Cardiac muscle cell (in vitro differentiated cells and primary cell): ENCODE measurements around the gene KIF6. TPM values are rescaled to one million over a fixed set of nuclear protein-coding genes. Genes with fewer than 3 reads are reported as not detected.

Experiments
- DNase-seq, 2 donors: peaks; one replicate each; pipeline versions ENCODE4 v3.0.0 to v3.0.0-alpha.2; 2010 to 2017; ENCODE audit warnings: low read depth in 1 of 2, low spot score in 1 of 2
- H3K27ac ChIP-seq: fragments of 200-600 bp; sonication (generic); 2 replicates; pipeline ENCODE4 v1.5.1; 2016
- H3K27me3 ChIP-seq: fragments of 200-600 bp; sonication (generic); 2 replicates; pipeline ENCODE4 v1.6.0; 2016; ENCODE audit warnings: control low read depth
- H3K36me3 ChIP-seq: fragments of 200-600 bp; sonication (generic); 2 replicates; pipeline ENCODE4 v1.5.1; 2016; ENCODE audit warnings: control low read depth
- H3K4me1 ChIP-seq: fragments of 200-600 bp; sonication (generic); 2 replicates; pipeline ENCODE4 v1.8.1; 2017; ENCODE audit warnings: low read depth, mild to moderate bottlenecking, mixed run types
- H3K4me3 ChIP-seq: fragments of 200-600 bp; sonication (generic); 2 replicates; pipeline ENCODE4 v1.5.1; 2016; ENCODE audit warnings: mild to moderate bottlenecking
- H3K9me3 ChIP-seq: fragments of 200-600 bp; sonication (generic); 2 replicates; pipeline ENCODE4 v1.5.1; 2017; ENCODE audit warnings: low read depth, mild to moderate bottlenecking, control low read depth
- polyA plus RNA-seq: library from polyadenylated mRNA; unstranded; fragments of >200 nt; fragmentation: Nextera tagmentation; extraction: Ambion mirVana; gene quantifications from 2 replicates; pipeline ENCODE4 v1.2.1, GENCODE V29; 2016
- total RNA-seq: library from RNA; depleted of rRNA; stranded (reverse); fragments of >200 nt; gene quantifications from 2 replicates; pipeline ENCODE4 v1.2.3, GENCODE V29; 2016
- TF ChIP-seq, protein P1 (sequence below): IDR thresholded peaks from 2 replicates; pipeline ENCODE4 v1.5.1; 2012; ENCODE audit warnings: low read depth, mild to moderate bottlenecking, low read length

The KIF6 gene
- total and polyA plus RNA-seq, 2 experiments from 2014 or later = 0.69 to 1.7 TPM

DNA sequence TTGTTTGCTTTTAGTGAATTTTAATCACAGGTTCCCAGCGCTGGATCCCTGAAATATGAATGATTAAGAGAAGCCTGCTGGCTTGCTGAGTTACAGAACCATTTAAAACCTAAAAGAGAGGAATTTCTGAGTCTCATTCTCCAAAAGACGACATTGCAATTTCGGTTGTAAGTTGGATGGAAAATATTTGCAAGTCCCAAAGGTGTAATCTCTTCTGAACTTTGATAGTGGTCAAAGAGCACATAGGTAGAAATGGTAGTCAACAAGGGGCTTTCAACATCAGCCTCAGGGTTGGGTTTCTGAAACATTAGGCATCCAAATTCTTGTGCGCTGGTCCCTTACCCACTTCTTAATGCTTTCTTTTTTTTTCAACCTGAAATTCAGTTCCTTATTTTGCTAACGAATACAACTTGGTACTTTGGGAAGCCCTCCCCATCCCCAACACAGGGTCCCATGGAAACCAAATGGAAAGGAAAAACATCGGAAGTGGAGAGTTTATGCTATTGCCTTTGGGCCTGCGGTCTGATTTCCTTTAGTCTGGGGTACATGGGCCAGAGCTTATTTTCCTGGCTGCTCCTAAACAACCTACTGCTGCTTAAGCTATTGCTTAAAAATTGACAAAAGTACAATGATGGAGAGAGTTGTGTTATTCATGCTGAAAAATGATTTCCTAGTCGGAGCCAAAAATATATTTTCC, 285.7 kb downstream of the KIF6 start:
- Histone ChIP-seq H3K4me1 (no peaks in the 10 kb centered on the region), H3K27ac (no peak overlapping the region), H3K9me3 (no peaks in the 10 kb centered on the region), H3K36me3 (no peaks in the 10 kb centered on the region), H3K27me3 (no peaks in the 10 kb centered on the region), H3K4me3 (no peak overlapping the region)
- TF ChIP-seq, protein P1, sequence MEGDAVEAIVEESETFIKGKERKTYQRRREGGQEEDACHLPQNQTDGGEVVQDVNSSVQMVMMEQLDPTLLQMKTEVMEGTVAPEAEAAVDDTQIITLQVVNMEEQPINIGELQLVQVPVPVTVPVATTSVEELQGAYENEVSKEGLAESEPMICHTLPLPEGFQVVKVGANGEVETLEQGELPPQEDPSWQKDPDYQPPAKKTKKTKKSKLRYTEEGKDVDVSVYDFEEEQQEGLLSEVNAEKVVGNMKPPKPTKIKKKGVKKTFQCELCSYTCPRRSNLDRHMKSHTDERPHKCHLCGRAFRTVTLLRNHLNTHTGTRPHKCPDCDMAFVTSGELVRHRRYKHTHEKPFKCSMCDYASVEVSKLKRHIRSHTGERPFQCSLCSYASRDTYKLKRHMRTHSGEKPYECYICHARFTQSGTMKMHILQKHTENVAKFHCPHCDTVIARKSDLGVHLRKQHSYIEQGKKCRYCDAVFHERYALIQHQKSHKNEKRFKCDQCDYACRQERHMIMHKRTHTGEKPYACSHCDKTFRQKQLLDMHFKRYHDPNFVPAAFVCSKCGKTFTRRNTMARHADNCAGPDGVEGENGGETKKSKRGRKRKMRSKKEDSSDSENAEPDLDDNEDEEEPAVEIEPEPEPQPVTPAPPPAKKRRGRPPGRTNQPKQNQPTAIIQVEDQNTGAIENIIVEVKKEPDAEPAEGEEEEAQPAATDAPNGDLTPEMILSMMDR = no peak
- no peak for DNase-seq

DNA sequence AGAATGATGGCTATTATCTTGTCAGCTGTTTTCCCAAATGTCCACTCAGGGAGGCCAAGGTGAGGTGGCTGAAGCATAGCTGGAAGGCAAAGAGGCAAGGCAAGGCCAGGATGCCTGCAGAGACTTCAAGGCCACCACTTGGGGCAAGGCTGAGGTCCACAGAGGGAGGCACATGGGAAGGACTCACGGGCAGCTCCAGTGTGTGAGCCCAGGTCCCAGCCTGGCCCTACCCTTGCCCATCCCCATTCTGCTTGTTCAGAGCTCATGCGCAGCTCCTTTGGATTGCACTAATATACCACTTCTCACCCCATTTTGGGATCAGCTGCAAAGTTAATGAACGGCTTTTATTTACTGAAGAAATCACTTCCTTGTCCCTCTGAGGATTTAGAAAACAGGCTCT, 291.6 kb downstream of the KIF6 start:
- Histone ChIP-seq H3K36me3 (no peaks in the 10 kb centered on the region), H3K27ac (no peak overlapping the region)

DNA sequence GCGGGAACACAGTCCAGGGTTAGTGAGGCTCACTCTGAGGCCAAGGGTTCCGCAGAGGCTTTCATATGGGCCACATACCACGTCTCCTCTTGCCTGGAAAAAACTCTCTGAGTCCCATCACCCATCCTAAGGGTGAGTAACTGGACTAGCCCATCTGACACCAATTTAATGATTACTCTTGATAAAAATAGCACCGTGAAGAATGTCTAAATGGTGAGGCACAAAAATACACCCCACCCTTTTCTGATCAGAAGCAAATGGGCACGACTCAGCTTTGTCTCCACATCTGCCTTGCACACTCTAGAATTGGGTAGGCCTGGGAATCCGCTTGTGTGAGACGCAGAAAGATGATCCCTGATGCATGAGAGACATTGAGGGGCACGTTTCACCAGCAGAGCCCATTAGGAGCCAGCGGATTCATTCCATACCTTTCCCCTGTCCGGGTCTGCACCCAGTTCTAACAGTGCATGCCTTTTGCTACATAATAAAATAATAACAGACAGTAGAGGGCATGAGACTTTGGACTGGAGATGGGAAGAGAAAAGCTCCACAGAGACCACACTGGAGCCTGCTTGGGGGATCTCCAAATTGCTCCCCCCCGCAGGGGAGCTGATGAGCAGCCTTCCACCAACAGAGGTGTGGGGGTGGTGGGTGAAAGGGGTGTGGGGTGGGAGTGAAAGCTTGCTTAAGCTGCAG, 292.7 kb downstream of the KIF6 start:
- Histone ChIP-seq H3K27me3 (no peaks in the 10 kb centered on the region), H3K27ac (no peak overlapping the region), H3K4me3 (no peak overlapping the region), H3K36me3 (no peaks in the 10 kb centered on the region), H3K9me3 (no peaks in the 10 kb centered on the region), H3K4me1 (peaks cover 17% of the 10 kb centered on the region)
- TF ChIP-seq, protein P1 = no peak
- no peak for DNase-seq

More for the DNA sequence above, 291.6 kb downstream of the KIF6 start:
- Histone ChIP-seq H3K9me3 (no peaks in the 10 kb centered on the region), H3K4me1 (peaks cover 17% of the 10 kb centered on the region), H3K27me3 (no peaks in the 10 kb centered on the region), H3K4me3 (no peak overlapping the region)
- TF ChIP-seq, protein P1 = no peak
- DNase-seq = no peak

DNA sequence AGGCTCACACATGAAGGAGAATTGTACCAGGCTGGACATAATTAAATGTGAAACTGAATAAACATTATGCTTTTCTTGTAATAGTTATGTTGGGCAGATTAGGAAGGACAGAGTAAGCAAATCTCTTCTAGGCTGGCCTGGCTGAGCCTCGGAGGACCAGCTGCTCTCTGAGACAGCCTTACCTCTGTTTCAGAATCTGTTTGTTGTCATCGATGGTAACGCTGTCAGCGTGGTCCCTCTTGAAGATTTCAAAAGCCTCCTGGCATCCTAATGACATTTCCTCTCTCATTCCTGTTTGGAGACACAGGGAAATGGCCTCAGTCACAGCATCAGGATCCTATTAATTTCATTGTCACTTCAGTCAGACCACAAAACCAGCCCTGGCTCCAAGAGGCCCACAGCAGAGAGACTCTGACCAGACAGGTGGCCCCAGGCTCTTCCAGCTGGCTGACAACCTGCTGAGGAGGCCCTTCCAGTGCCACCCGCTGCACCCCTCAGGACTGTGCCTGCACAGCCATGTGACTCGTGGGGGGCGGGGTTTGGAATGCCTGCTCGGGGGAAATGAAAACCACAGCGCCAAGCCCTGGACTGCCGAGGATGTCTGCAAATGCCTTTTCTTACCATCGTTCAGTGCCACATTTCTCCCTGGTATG, 294.2 kb downstream of the KIF6 start:
- H3K36me3 ChIP-seq = no peaks in the 10 kb centered on the region
- TF ChIP-seq, protein P1 = no peak
- H3K27ac ChIP-seq = peak overlapping the region; percentile 71
- peak; percentile 20 to 56 for DNase-seq
- peaks cover 17% of the 10 kb centered on the region for H3K4me1 ChIP-seq
- H3K4me3 ChIP-seq = no peak overlapping the region
- H3K27me3 ChIP-seq = no peaks in the 10 kb centered on the region
- H3K9me3 ChIP-seq = no peaks in the 10 kb centered on the region

DNA sequence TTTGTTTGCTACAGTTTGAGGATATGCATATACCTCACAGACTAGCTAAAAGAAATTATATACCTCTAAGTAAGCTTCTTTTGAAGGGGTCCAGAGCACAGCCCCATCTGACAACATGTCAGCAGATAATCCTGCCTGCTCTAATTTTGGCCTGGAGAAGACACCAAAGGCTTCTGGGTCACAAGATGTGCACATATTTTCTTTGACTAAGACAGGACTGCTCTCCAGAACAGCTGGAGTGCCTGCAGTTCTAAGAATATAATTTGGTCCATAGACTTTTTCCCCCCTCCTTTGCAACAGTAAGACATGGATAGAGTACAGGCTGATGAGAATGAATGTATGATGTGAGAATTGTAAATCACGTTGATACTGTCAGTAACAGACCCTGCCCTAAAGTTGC, 294.8 kb downstream of the KIF6 start:
- H3K36me3 ChIP-seq = no peaks in the 10 kb centered on the region
- H3K27me3 ChIP-seq = no peaks in the 10 kb centered on the region
- DNase-seq = no peak
- no peak overlapping the region for H3K4me3 ChIP-seq
- H3K9me3 ChIP-seq = no peaks in the 10 kb centered on the region
- TF ChIP-seq, protein P1 = no peak
- peak overlapping the region; percentile 71 for H3K27ac ChIP-seq
- peaks cover 17% of the 10 kb centered on the region for H3K4me1 ChIP-seq
